Measurements from ENCODE around the gene AAMP.

DNA sequence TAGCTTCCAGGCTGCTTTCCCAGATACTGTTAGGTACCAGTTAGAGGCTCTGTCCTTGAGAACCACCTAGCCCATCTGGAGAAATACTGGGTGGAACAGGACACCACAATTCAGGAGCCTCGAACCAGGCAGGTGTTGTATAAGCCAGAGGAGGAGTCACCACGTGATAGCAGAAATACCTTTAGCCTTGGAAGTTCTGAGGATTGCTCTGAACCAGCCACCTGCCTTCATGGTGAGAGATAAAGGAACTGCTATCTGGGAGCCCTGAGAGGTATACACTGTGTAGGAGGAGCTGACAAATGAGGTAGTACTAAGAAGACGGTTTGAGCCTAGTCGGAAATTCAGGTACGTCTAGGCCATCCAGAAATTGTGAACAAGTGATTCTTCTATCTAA lies 16.7 kb downstream of the AAMP start:
- TF ChIP-seq EGR1 (IDR thresholded peaks at IDR 0.05) (no peak), FOXM1 (IDR thresholded peaks at IDR 0.05; ENCODE audit: borderline replicate concordance, low read depth) (no peak), TAF1 (IDR thresholded peaks at IDR 0.05; ENCODE audit: low read depth) (no peak), TEAD4 (IDR thresholded peaks at IDR 0.05) (no peak), EP300 (IDR thresholded peaks at IDR 0.05; ENCODE audit: borderline replicate concordance) (no peak), ZBTB7A (IDR thresholded peaks at IDR 0.05; ENCODE audit: low read depth) (no peak), TCF12 (IDR thresholded peaks at IDR 0.05; ENCODE audit: low read depth) (no peak), RAD21 (IDR thresholded peaks at IDR 0.05; ENCODE audit: low read depth) (no peak), CEBPB (IDR thresholded peaks at IDR 0.05) (no peak), CREB1 (IDR thresholded peaks at IDR 0.05; ENCODE audit: low read depth) (no peak), MAX (IDR thresholded peaks at IDR 0.05) (no peak), NFIC (IDR thresholded peaks at IDR 0.05) (no peak)
- TF ChIP-seq, protein P1, sequence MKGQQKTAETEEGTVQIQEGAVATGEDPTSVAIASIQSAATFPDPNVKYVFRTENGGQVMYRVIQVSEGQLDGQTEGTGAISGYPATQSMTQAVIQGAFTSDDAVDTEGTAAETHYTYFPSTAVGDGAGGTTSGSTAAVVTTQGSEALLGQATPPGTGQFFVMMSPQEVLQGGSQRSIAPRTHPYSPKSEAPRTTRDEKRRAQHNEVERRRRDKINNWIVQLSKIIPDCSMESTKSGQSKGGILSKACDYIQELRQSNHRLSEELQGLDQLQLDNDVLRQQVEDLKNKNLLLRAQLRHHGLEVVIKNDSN (IDR thresholded peaks at IDR 0.05), result no peak
